KMS-11 (cell line): ENCODE results near the gene MCEMP1.

Experiments
- H2AFZ ChIP-seq: fragments of 200-600 bp; sonication (generic); 2 replicates; pipeline ENCODE4 v1.6.1; 2016; ENCODE audit warnings: antibody characterized with exemption, mixed run types, low read depth
- H3K27ac ChIP-seq: fragments of 200-600 bp; sonication (generic); 2 replicates; pipeline ENCODE4 v1.6.1; 2016; ENCODE audit warnings: mild to moderate bottlenecking, mixed run types
- H3K27me3 ChIP-seq: fragments of 200-600 bp; sonication (generic); 2 replicates; pipeline ENCODE4 v1.6.1; 2017; ENCODE audit warnings: mild to moderate bottlenecking, low read depth, mixed run types, moderate library complexity; ENCODE audit not compliant: insufficient read depth
- H3K36me3 ChIP-seq: fragments of 200-600 bp; sonication (generic); 2 replicates; pipeline ENCODE4 v1.6.1; 2017; ENCODE audit warnings: mild to moderate bottlenecking, mixed run types; ENCODE audit not compliant: insufficient read depth
- H3K4me1 ChIP-seq: fragments of 200-600 bp; sonication (generic); 2 replicates; pipeline ENCODE4 v1.6.1; 2016; ENCODE audit warnings: mild to moderate bottlenecking, low read depth, mixed run types; ENCODE audit not compliant: poor library complexity, severe bottlenecking
- H3K4me2 ChIP-seq: fragments of 200-600 bp; sonication (generic); 2 replicates; pipeline ENCODE4 v1.7.0; 2016; ENCODE audit warnings: mild to moderate bottlenecking, mixed run types
- H3K4me3 ChIP-seq: fragments of 200-600 bp; sonication (generic); IDR thresholded peaks from 2 replicates; pipeline ENCODE4 v1.6.1; 2017; ENCODE audit warnings: low read depth, low read length, mixed read lengths; ENCODE audit not compliant: insufficient read depth
- H3K79me2 ChIP-seq: fragments of 200-600 bp; sonication (generic); 2 replicates; pipeline ENCODE4 v1.6.1; 2016; ENCODE audit warnings: low read depth, mixed run types; ENCODE audit not compliant: insufficient read depth
- H3K9ac ChIP-seq: fragments of 200-600 bp; sonication (generic); 2 replicates; pipeline ENCODE4 v1.6.1; 2016; ENCODE audit warnings: mild to moderate bottlenecking, mixed run types
- H4K20me1 ChIP-seq: fragments of 200-600 bp; sonication (generic); 2 replicates; pipeline ENCODE4 v1.6.1; 2016; ENCODE audit warnings: mild to moderate bottlenecking, mixed run types; ENCODE audit not compliant: insufficient read depth
- TF ChIP-seq, protein P1 (sequence below): fragments of 200-600 bp; sonication (generic); conservative IDR thresholded peaks from 2 replicates; pipeline ENCODE4 v1.6.1; 2017; ENCODE audit warnings: low read depth, mild to moderate bottlenecking, antibody characterized with exemption, low read length, moderate library complexity, mixed read lengths

The MCEMP1 gene

DNA sequence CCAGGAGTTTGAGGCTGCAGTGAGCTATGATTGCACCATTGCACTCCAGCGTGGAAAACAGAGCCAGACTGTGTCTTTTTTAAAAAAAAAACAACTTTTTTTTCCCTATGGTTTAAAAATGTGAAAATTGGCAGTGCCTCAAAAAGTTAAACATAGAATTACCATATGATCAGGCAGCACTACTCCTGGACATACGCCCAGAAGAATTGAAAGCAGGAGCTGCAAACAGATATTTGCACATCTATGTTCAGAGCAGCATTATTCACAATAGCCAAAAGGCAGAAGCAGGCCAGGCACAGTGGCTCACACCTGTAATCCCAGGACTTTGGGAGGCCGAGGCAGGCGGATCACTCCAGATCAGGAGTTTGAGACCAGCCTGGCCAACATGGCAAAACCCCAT is 11.8 kb upstream of the MCEMP1 start:
- Histone ChIP-seq H2AFZ (no peak overlapping the region), H4K20me1 (no peaks in the 10 kb centered on the region), H3K27me3 (peaks cover 57% of the 10 kb centered on the region; the same call in 1 of the 2 replicates), H3K4me2 (no peak overlapping the region), H3K27ac (no peak overlapping the region), H3K9ac (no peak overlapping the region), H3K4me1 (no peaks in the 10 kb centered on the region), H3K79me2 (no peaks in the 10 kb centered on the region), H3K36me3 (no peaks in the 10 kb centered on the region), H3K4me3 (no peak overlapping the region)
- TF ChIP-seq, protein P1, sequence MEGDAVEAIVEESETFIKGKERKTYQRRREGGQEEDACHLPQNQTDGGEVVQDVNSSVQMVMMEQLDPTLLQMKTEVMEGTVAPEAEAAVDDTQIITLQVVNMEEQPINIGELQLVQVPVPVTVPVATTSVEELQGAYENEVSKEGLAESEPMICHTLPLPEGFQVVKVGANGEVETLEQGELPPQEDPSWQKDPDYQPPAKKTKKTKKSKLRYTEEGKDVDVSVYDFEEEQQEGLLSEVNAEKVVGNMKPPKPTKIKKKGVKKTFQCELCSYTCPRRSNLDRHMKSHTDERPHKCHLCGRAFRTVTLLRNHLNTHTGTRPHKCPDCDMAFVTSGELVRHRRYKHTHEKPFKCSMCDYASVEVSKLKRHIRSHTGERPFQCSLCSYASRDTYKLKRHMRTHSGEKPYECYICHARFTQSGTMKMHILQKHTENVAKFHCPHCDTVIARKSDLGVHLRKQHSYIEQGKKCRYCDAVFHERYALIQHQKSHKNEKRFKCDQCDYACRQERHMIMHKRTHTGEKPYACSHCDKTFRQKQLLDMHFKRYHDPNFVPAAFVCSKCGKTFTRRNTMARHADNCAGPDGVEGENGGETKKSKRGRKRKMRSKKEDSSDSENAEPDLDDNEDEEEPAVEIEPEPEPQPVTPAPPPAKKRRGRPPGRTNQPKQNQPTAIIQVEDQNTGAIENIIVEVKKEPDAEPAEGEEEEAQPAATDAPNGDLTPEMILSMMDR: no peak

DNA sequence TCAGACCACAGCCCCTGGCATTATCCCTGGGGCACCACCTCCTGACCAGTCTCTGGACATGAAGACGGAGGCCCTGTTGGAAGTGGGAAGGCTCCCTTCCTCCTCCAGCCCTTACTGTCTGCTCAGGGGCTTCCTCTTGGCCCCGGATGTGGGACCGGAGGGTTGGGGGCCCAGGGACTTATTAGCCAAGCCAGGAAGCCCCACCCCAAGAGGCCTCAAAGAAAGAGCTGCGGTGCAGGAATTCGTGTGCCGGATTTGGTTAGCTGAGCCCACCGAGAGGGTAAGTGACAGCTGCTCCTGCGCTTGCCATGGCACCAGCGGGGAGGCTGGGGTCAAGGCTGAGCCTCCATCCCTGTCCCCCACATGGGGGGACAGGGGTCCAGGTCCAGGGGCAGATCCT is 8.0 kb upstream of the MCEMP1 start, which contains the start of gene RETN:
Gene RETN (plus strand): TSS at position 208 of the 400 bp plus-strand sequence. CDS start 278 bp downstream, outside the sequence.
- no peak within 1 kb of the TSS for H3K4me3 ChIP-seq

DNA sequence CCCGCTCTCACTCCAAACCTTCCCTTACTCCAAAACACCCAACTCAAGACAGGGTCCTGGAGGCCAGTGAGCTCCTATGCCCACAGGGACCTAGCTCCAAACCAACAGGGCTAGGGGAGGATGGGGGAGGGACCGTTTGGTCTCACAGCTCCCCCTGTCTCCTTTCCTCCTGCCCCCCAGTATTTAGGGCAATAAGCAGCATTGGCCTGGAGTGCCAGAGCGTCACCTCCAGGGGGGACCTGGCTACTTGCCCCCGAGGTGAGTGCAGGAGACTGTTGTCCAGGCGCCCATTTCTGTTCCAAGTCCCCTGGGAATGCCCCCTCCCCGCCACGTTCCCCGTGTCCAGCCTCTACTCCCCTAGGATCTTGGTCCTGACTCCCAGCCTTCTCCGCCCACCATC is 7.2 kb upstream of the MCEMP1 start:
- no peak overlapping the region for H2AFZ ChIP-seq
- no peak overlapping the region for H3K9ac ChIP-seq
- no peaks in the 10 kb centered on the region for H3K4me1 ChIP-seq
- H4K20me1 ChIP-seq: no peaks in the 10 kb centered on the region
- H3K4me3 ChIP-seq: no peak overlapping the region
- H3K27ac ChIP-seq: no peak overlapping the region
- TF ChIP-seq, protein P1: no peak
- no peaks in the 10 kb centered on the region for H3K36me3 ChIP-seq
- no peaks in the 10 kb centered on the region for H3K79me2 ChIP-seq
- H3K27me3 ChIP-seq: peaks cover 57% of the 10 kb centered on the region; the same call in 1 of the 2 replicates
- no peak overlapping the region for H3K4me2 ChIP-seq

More for the DNA sequence above, 8.0 kb upstream of the MCEMP1 start, which contains the start of gene RETN:
- Histone ChIP-seq H3K79me2 (no peaks in the 10 kb centered on the region), H3K27ac (no peak within 1 kb of the TSS), H3K9ac (no peak within 1 kb of the TSS), H3K27me3 (peaks cover 50% of the 10 kb centered on the region; the same call in 1 of the 2 replicates), H2AFZ (no peak within 1 kb of the TSS), H3K4me2 (no peak within 1 kb of the TSS), H3K4me1 (no peaks in the 10 kb centered on the region), H3K36me3 (no peaks in the 10 kb centered on the region), H4K20me1 (no peaks in the 10 kb centered on the region)
- TF ChIP-seq, protein P1: no peak

DNA sequence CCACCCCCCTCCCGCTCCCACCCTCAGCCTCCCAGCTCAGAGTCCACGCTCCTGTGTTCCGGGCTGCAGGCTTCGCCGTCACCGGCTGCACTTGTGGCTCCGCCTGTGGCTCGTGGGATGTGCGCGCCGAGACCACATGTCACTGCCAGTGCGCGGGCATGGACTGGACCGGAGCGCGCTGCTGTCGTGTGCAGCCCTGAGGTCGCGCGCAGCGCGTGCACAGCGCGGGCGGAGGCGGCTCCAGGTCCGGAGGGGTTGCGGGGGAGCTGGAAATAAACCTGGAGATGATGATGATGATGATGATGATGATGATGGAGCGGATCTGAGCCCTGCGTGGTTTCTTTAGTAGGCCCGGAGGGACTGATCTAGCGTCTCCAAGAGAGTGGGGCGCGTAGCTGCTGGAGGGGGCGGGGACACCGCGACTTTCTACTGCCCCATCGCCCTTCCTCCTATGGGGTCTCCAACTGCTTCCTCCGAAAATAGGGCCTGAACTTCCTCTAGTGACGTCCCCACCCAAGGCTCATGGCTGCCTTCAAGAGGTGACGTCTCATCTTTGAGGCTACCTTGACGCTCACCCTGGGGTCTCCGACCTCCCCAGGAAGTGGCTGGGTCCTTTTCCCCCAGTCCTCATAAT is 6.6 kb upstream of the MCEMP1 start:
- Histone ChIP-seq H3K79me2 (no peaks in the 10 kb centered on the region), H3K27me3 (peaks cover 60% of the 10 kb centered on the region; the same call in 1 of the 2 replicates), H3K36me3 (no peaks in the 10 kb centered on the region), H4K20me1 (no peaks in the 10 kb centered on the region), H3K4me3 (no peak overlapping the region), H3K4me1 (no peaks in the 10 kb centered on the region), H2AFZ (no peak overlapping the region), H3K4me2 (no peak overlapping the region), H3K27ac (no peak overlapping the region), H3K9ac (no peak overlapping the region)
- TF ChIP-seq, protein P1: no peak
